Neural cell (in vitro differentiated cells): ENCODE data around the gene ZNF892. TPM values are rescaled to one million over a fixed set of nuclear protein-coding genes. Genes with fewer than 3 reads are reported as not detected.

Source experiments
- H2AFZ ChIP-seq: fragments of 200-600, 300-800 bp; sonication (generic), shearing (Covaris generic); 2 replicates; pipeline ENCODE4 v1.6.0; 2014; ENCODE audit warnings: low read depth, mild to moderate bottlenecking, antibody characterized with exemption, low read length, moderate library complexity
- H3F3A ChIP-seq: fragments of 200-600 bp; shearing (Covaris generic); 2 replicates; pipeline ENCODE4 v1.6.1; 2016; ENCODE audit warnings: mild to moderate bottlenecking, moderate library complexity, mixed read lengths, antibody characterized with exemption, low read length; ENCODE audit not compliant: insufficient read depth, poor library complexity, severe bottlenecking
- H3K27ac ChIP-seq: fragments of 200-600, 300-800 bp; sonication (generic), shearing (Covaris generic); 2 replicates; pipeline ENCODE4 v1.5.1; 2014; ENCODE audit warnings: mild to moderate bottlenecking, low read length, moderate library complexity
- H3K27me3 ChIP-seq: fragments of 300-800, 200-600 bp; sonication (generic), shearing (Covaris generic); 2 replicates; pipeline ENCODE4 v1.6.0; 2014; ENCODE audit warnings: mild to moderate bottlenecking, low read depth, low read length, moderate library complexity; ENCODE audit not compliant: insufficient read depth
- H3K36me3 ChIP-seq: fragments of 300-800, 200-600 bp; sonication (generic), shearing (Covaris generic); 2 replicates; pipeline ENCODE4 v1.5.1; 2014; ENCODE audit warnings: mild to moderate bottlenecking, antibody characterized with exemption, low read length, moderate library complexity; ENCODE audit not compliant: insufficient read depth
- H3K4me2 ChIP-seq: fragments of 300-800, 200-600 bp; sonication (generic), shearing (Covaris generic); 2 replicates; pipeline ENCODE4 v1.6.0; 2014; ENCODE audit warnings: mild to moderate bottlenecking, low read length
- H3K4me3 ChIP-seq: fragments of 300-800, 200-600 bp; sonication (generic), shearing (Covaris generic); 2 replicates; pipeline ENCODE4 v1.5.1; 2014; ENCODE audit warnings: mild to moderate bottlenecking, low read length, moderate library complexity
- H3K79me2 ChIP-seq: fragments of 200-600 bp; shearing (Covaris generic); replicated peaks from 2 replicates; pipeline ENCODE4 v1.6.0; 2014; ENCODE audit warnings: mild to moderate bottlenecking, low read length, moderate library complexity; ENCODE audit not compliant: insufficient read depth
- H3K9ac ChIP-seq: fragments of 300-800, 200-600 bp; sonication (generic), shearing (Covaris generic); 2 replicates; pipeline ENCODE4 v1.6.1; 2016; ENCODE audit warnings: mild to moderate bottlenecking, low read length, mixed read lengths
- H3K9me2 ChIP-seq: fragments of 200-600 bp; shearing (Covaris generic); 2 replicates; pipeline ENCODE4 v1.6.1; 2016; ENCODE audit warnings: mild to moderate bottlenecking, low read length, mixed read lengths; ENCODE audit not compliant: insufficient read depth
- H3K9me3 ChIP-seq: fragments of 200-600, 300-800 bp; sonication (generic), shearing (Covaris generic); 2 replicates; pipeline ENCODE4 v1.6.1; 2016; ENCODE audit warnings: mild to moderate bottlenecking, mixed run types, low read length, moderate library complexity, mixed read lengths
- H4K20me1 ChIP-seq: fragments of 200-600 bp; shearing (Covaris generic); 2 replicates; pipeline ENCODE4 v1.6.1; 2016; ENCODE audit warnings: mild to moderate bottlenecking, mixed run types; ENCODE audit not compliant: insufficient read depth
- EP300 ChIP-seq: fragments of 450-650 bp; conservative IDR thresholded peaks from 2 replicates; pipeline ENCODE4 v1.6.1; 2014; ENCODE audit warnings: antibody characterized with exemption, mild to moderate bottlenecking, moderate library complexity; ENCODE audit not compliant: poor library complexity, severe bottlenecking
- EZH2 ChIP-seq: fragments of 200-600, 300-800 bp; shearing (Covaris generic), sonication (generic); IDR thresholded peaks from 2 replicates; pipeline ENCODE4 v1.6.1; 2014; ENCODE audit warnings: antibody characterized with exemption, low read length, borderline replicate concordance, mild to moderate bottlenecking; ENCODE audit not compliant: insufficient read depth, poor library complexity, severe bottlenecking
- MXI1 ChIP-seq: fragments of 450-650 bp; conservative IDR thresholded peaks from 2 replicates; pipeline ENCODE4 v1.6.1; 2014; ENCODE audit warnings: antibody characterized with exemption, mild to moderate bottlenecking; ENCODE audit not compliant: poor library complexity, severe bottlenecking
- POLR2AphosphoS5 ChIP-seq: IDR thresholded peaks from 2 replicates; pipeline ENCODE4 v1.6.1; 2012
- RAD21 ChIP-seq: fragments of 450-650 bp; conservative IDR thresholded peaks from 2 replicates; pipeline ENCODE4 v1.6.1; 2014; ENCODE audit warnings: antibody characterized with exemption, mild to moderate bottlenecking, moderate library complexity
- SMC3 ChIP-seq: fragments of 450-650 bp; conservative IDR thresholded peaks from 2 replicates; pipeline ENCODE4 v1.6.1; 2014; ENCODE audit warnings: antibody characterized with exemption, mild to moderate bottlenecking, moderate library complexity; ENCODE audit not compliant: poor library complexity
- TAF1 ChIP-seq: IDR thresholded peaks from 2 replicates; pipeline ENCODE4 v1.6.1; 2012; ENCODE audit warnings: low read depth
- polyA plus RNA-seq: library from polyadenylated mRNA; depleted of rRNA; stranded (reverse); fragments of >200 nt; gene quantifications from 2 replicates; pipeline ENCODE4 v1.2.3, GENCODE V29; 2014
- TF ChIP-seq, protein P1 (sequence below): IDR thresholded peaks from 2 replicates; pipeline ENCODE4 v1.6.1; 2012; ENCODE audit warnings: borderline replicate concordance
- TF ChIP-seq, protein P2 (sequence below): fragments of 450-650 bp; IDR thresholded peaks from 2 replicates; pipeline ENCODE4 v1.5.1; 2014; ENCODE audit warnings: antibody characterized with exemption, mild to moderate bottlenecking, moderate library complexity; ENCODE audit not compliant: poor library complexity, severe bottlenecking

The ZNF892 gene
- polyA plus RNA-seq, 1 donor from 2014 or later = 8.0 TPM

DNA sequence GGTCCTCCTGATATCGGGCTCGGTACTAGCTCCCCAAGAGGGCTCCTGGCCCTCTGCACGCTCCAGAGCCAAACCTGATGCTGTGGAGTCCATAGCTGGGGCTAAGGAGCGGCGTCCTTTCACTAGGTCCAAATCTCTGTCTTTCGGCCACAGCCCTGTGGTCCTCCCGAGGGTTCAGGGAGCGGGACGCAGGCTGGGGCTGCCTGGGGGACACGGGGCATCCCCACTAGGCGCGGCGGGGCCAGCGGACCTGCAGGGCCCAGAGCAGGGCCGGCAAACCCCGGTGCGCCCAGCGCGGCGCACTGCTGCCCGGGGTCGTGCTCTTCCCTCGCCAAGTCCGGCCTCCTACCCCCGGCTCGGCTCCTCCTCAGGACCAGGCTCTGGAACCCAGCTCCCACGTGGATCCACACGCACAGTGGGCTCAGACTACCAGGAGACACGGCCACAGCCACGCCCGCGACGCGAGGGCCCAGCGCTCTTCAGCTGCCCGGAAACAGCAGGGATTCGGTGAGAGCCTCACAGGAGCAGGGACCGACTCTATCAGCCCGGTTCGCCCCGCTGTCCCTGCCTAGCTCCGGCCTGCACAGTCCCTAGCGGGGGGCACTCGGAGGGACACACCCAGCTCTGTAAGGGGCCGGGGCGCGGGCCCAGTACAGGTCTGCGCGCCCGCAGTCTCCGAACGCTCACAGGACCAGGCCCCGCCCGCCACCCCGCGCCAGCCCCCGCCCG lies 48.3 kb upstream of the ZNF892 start:
- H4K20me1 ChIP-seq = no peaks in the 10 kb centered on the region
- H3K9ac ChIP-seq = peak overlapping the region; percentile 79
- H3K4me2 ChIP-seq = peak overlapping the region; percentile 28
- peak overlapping the region; percentile 90 for H2AFZ ChIP-seq
- H3K9me2 ChIP-seq = no peaks in the 10 kb centered on the region
- H3K27me3 ChIP-seq = no peaks in the 10 kb centered on the region
- H3K36me3 ChIP-seq = peaks cover 6% of the 10 kb centered on the region
- H3K9me3 ChIP-seq = no peaks in the 10 kb centered on the region
- peak overlapping the region; percentile 58 for H3K27ac ChIP-seq
- H3F3A ChIP-seq = peaks cover 5% of the 10 kb centered on the region
- peaks cover 2% of the 10 kb centered on the region for H3K79me2 ChIP-seq
- TF ChIP-seq TAF1 = peak; percentile 31
- TF ChIP-seq MXI1 = peak; percentile 47
- no peak for TF ChIP-seq SMC3
- peak overlapping the region; percentile 94 for H3K4me3 ChIP-seq

DNA sequence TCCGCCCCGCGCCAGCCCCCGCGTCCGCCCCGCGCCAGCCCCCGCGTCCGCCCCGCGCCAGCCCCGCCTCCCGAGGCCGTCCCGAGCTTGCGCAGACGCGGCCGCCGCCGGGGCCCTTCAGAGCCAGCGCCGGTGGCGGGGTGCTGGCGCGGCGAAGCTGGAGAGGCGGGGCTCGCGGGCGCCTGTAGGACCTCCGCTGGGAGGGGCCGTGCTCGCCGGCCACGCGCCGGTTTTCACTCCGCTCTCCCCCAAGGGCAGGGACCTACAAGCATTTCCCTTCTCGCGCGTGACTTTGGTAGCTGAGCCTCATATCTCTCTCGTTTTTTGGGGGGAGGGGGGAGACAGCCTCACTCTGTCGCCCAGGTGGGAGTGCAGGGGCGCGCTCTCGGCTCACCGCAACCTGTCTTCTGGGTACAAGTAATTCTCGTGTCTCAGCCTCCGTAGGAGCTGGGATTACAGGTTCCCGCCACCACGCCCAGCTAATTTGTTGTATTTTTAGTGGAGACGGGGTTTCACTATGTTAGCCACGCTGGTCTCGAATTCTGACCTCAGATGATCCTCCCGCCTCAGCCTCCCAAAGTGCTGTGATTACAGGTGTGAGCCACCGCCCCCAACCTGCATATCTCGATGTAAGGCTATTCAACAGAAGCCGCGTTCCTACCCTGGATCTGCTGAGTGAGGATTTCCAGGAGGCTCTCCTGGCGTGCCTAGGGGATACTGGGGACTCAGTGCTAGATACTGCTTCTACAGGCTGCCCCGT lies 47.5 kb upstream of the ZNF892 start, which contains the start of gene ZNF514:
Gene ZNF514, minus strand, starts transcription at position 159 of the 760 bp plus-strand sequence. CDS start 6,595 bp downstream, outside the sequence.
- Histone ChIP-seq H3K27me3 (no peaks in the 10 kb centered on the region), H3K9me2 (no peaks in the 10 kb centered on the region), H3K9ac (peak within 1 kb of the TSS; percentile 79), H4K20me1 (no peaks in the 10 kb centered on the region), H3K27ac (peak within 1 kb of the TSS; percentile 58), H3K79me2 (peaks cover 9% of the 10 kb centered on the region), H2AFZ (peak within 1 kb of the TSS; percentile 90), H3K9me3 (no peaks in the 10 kb centered on the region), H3K4me2 (peak within 1 kb of the TSS; percentile 28), H3K36me3 (no peaks in the 10 kb centered on the region), H3F3A (peaks cover 5% of the 10 kb centered on the region), H3K4me3 (peak within 1 kb of the TSS; percentile 94)
- no peak for TF ChIP-seq RAD21
- TF ChIP-seq POLR2AphosphoS5 = no peak
- no peak for TF ChIP-seq MXI1
- TF ChIP-seq TAF1 = no peak
- TF ChIP-seq, protein P1, sequence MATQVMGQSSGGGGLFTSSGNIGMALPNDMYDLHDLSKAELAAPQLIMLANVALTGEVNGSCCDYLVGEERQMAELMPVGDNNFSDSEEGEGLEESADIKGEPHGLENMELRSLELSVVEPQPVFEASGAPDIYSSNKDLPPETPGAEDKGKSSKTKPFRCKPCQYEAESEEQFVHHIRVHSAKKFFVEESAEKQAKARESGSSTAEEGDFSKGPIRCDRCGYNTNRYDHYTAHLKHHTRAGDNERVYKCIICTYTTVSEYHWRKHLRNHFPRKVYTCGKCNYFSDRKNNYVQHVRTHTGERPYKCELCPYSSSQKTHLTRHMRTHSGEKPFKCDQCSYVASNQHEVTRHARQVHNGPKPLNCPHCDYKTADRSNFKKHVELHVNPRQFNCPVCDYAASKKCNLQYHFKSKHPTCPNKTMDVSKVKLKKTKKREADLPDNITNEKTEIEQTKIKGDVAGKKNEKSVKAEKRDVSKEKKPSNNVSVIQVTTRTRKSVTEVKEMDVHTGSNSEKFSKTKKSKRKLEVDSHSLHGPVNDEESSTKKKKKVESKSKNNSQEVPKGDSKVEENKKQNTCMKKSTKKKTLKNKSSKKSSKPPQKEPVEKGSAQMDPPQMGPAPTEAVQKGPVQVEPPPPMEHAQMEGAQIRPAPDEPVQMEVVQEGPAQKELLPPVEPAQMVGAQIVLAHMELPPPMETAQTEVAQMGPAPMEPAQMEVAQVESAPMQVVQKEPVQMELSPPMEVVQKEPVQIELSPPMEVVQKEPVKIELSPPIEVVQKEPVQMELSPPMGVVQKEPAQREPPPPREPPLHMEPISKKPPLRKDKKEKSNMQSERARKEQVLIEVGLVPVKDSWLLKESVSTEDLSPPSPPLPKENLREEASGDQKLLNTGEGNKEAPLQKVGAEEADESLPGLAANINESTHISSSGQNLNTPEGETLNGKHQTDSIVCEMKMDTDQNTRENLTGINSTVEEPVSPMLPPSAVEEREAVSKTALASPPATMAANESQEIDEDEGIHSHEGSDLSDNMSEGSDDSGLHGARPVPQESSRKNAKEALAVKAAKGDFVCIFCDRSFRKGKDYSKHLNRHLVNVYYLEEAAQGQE = no peak
- no peak for TF ChIP-seq EP300
- TF ChIP-seq, protein P2, sequence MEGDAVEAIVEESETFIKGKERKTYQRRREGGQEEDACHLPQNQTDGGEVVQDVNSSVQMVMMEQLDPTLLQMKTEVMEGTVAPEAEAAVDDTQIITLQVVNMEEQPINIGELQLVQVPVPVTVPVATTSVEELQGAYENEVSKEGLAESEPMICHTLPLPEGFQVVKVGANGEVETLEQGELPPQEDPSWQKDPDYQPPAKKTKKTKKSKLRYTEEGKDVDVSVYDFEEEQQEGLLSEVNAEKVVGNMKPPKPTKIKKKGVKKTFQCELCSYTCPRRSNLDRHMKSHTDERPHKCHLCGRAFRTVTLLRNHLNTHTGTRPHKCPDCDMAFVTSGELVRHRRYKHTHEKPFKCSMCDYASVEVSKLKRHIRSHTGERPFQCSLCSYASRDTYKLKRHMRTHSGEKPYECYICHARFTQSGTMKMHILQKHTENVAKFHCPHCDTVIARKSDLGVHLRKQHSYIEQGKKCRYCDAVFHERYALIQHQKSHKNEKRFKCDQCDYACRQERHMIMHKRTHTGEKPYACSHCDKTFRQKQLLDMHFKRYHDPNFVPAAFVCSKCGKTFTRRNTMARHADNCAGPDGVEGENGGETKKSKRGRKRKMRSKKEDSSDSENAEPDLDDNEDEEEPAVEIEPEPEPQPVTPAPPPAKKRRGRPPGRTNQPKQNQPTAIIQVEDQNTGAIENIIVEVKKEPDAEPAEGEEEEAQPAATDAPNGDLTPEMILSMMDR = no peak
- TF ChIP-seq SMC3 = no peak
- no peak for TF ChIP-seq EZH2
